Kidney epithelial cell (primary cell): Measurements from ENCODE around the gene ZNF418. TPM values are rescaled to one million over a fixed set of nuclear protein-coding genes. Genes with fewer than 3 reads are reported as not detected.
A peak's percentile ranks its signal among the peaks of the same experiment; 100 is the strongest.

Experiments used
- DNase-seq: peaks from one replicate; pipeline ENCODE4 v3.0.0-alpha.2; 2010; ENCODE audit warnings: low read depth
- H3K27me3 ChIP-seq: 2 replicates; pipeline ENCODE4 v1.6.0; 2011; ENCODE audit warnings: low read length; ENCODE audit not compliant: control insufficient read depth, insufficient read depth
- H3K36me3 ChIP-seq: 2 replicates; pipeline ENCODE4 v1.5.1; 2011; ENCODE audit warnings: low read length; ENCODE audit not compliant: control insufficient read depth, insufficient read depth
- H3K4me3 ChIP-seq: 2 replicates; pipeline ENCODE4 v1.5.1; 2011; ENCODE audit warnings: low read depth, mild to moderate bottlenecking, control low read depth, low read length
- total RNA-seq: library from RNA; depleted of rRNA; stranded (reverse); fragments of >200 nt; gene quantifications from 2 replicates; pipeline ENCODE4 v1.2.3, GENCODE V29; 2015
- TF ChIP-seq, protein P1 (sequence below): IDR thresholded peaks from 2 replicates; pipeline ENCODE4 v1.5.1; 2011; ENCODE audit warnings: mild to moderate bottlenecking, moderate library complexity, low read length, control low read depth, inconsistent platforms; ENCODE audit not compliant: insufficient read depth, poor library complexity, severe bottlenecking

ZNF418 gene
- total RNA-seq, 1 donor from 2014 or later, result 1.9 TPM

DNA sequence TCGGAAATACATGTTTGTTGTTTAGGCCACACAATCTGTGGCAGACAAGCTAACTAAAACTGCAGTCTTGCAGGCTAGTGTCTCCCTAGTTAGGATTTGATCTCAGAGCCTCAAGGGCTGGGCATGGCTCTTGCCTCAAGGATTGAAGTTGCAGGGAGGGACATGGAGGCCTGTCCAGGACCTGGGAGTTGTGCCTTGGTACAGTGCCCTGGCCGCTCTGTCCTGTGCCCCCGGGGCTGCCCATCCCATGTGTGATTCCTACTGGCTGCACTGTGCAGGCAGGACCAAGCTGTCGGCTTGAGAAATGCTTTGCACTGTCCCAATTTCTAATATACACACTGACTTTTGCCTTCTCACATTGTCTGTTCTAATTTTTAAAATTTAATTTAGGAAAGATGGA, 19.8 kb upstream of the ZNF418 start:
- H3K27me3 ChIP-seq, result no peaks in the 10 kb centered on the region
- DNase-seq, result no peak
- TF ChIP-seq, protein P1, sequence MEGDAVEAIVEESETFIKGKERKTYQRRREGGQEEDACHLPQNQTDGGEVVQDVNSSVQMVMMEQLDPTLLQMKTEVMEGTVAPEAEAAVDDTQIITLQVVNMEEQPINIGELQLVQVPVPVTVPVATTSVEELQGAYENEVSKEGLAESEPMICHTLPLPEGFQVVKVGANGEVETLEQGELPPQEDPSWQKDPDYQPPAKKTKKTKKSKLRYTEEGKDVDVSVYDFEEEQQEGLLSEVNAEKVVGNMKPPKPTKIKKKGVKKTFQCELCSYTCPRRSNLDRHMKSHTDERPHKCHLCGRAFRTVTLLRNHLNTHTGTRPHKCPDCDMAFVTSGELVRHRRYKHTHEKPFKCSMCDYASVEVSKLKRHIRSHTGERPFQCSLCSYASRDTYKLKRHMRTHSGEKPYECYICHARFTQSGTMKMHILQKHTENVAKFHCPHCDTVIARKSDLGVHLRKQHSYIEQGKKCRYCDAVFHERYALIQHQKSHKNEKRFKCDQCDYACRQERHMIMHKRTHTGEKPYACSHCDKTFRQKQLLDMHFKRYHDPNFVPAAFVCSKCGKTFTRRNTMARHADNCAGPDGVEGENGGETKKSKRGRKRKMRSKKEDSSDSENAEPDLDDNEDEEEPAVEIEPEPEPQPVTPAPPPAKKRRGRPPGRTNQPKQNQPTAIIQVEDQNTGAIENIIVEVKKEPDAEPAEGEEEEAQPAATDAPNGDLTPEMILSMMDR, result no peak
- no peak overlapping the region for H3K4me3 ChIP-seq
- no peaks in the 10 kb centered on the region for H3K36me3 ChIP-seq

DNA sequence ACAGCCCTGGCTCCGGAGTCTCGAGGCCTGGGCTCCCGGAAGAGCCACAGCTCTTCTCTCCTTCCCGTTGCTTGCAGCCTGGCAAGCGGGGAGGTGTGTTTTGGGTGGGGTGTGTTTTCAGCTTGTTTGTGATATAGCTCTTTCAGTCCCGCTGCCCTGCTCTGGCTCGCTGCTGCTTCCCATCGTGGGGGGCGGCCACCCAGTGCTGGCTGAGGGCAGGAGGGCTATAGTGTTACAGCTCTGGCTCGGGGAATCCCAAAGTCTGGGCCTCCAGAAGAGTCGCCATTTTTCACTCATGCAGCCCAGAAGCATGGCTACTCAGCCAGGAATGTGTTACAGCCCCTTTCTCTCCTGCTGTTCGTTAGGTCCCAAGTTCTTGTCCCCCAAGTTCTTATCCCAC, 14.5 kb upstream of the ZNF418 start:
- Histone ChIP-seq H3K4me3 (no peak overlapping the region), H3K27me3 (no peaks in the 10 kb centered on the region), H3K36me3 (no peaks in the 10 kb centered on the region)
- DNase-seq, result no peak
- TF ChIP-seq, protein P1, result no peak

DNA sequence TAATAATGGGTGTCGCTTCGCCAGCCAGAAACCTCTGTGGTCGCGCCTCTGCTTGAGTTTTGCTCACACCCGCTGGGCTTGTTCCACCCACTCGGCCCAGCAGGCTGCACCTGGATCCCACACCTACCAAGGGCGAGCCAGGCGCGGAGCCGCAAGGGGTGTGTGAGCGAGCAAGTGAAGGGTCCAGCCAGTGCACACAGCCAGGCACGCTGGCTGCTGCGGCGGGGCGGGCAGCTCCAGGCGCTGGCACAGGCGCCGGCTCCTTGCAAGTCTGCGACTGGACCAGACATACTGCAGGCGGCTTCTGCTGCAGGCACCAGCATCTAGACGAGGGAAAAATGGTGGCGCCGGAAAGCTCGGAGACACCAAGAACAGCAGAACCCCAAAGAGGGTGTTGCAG, 14.1 kb upstream of the ZNF418 start:
- no peaks in the 10 kb centered on the region for H3K27me3 ChIP-seq
- no peak for DNase-seq
- TF ChIP-seq, protein P1, result no peak
- H3K4me3 ChIP-seq, result no peak overlapping the region
- H3K36me3 ChIP-seq, result no peaks in the 10 kb centered on the region

DNA sequence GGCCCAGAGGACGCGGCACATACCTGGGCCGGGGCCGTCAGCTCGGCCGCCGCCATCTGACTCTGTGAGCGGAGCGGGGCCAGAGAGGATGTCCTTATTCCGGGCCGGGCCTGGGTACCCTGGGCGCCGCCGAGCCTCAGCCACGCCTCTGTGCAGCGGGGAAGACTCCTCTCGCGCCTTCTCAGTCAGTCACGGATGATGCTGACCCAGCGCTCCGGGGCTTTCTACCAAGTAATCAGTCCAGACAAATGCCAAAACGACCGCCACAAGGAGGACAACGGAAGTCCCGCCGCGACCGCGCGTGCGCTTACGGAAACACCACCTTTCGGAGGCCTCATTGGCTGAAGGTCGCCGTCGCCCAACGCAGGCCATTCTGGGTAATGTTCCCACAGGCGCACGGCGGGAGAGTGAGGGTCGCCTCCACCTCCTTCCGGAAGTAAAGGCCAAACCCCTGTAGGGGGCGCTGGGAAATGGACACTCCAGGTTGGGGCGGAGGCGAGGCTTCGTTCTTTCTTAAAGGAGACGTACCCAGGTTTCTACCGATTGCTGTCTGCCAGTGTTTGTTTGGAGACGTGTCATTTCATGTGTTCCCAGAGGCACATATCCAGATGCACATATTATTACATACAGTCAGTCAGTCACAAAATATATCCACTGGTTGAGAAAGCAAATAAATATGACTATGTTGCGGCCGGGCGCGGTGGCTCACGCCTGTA, 12.4 kb upstream of the ZNF418 start, which contains the start of gene ZNF256:
TSS of gene ZNF256 (minus strand) at position 288 of the 716 bp plus-strand sequence. CDS start at position 56, 232 bp downstream.
- Histone ChIP-seq H3K36me3 (no peaks in the 10 kb centered on the region), H3K27me3 (no peaks in the 10 kb centered on the region), H3K4me3 (peak within 1 kb of the TSS; percentile 90)
- TF ChIP-seq, protein P1, result peak; percentile 75
- DNase-seq, result peak; percentile 77

DNA sequence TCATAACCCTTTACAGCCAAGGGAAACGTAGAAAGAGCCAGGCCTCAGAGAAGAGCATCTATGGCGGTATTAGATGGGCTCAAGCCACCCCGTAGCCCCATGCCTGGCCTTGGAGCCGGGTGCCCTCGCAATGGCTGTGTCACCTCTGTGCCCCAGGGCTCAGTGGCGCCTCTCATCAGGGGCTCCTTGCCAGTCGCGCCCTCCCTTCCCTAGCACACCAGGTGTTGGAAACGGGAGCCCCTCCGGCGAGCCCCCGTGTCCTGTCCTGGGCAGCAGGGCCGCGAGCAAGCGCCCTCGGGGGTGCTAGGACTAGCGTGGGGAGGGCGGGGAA, 11.9 kb upstream of the ZNF418 start:
- Histone ChIP-seq H3K4me3 (peak overlapping the region; percentile 90), H3K27me3 (no peaks in the 10 kb centered on the region)
- DNase-seq, result no peak

More for the DNA sequence above, 11.9 kb upstream of the ZNF418 start:
- H3K36me3 ChIP-seq, result no peaks in the 10 kb centered on the region
- TF ChIP-seq, protein P1, result no peak
